Stimulated activated CD4-positive, alpha-beta T cell treated with anti-CD3 and anti-CD28 coated beads, TNF-alpha, amount 100 ng/mL, for 24 hours (primary cell): ENCODE data around the gene PITX2.

ENCODE experiments used
- DNase-seq, 3 experiments: peaks; one replicate each; pipeline ENCODE4 v3.0.0-alpha.2; 2020; ENCODE audit warnings: low read depth in 3 of 3

The PITX2 gene

GRCh38 chr4:110636171-110636679 lies 13.3 kb upstream of the PITX2 start:
- DNase-seq: no peak

- DNase-seq: no peak
Observed at GRCh38 chr4:110635163-110635865, 12.4 kb upstream of the PITX2 start.

- DNase-seq: no peak
Observed at GRCh38 chr4:110634350-110635162, 11.7 kb upstream of the PITX2 start.

GRCh38 chr4:110633358-110634341 lies 10.8 kb upstream of the PITX2 start:
- DNase-seq: no peak

GRCh38 chr4:110632506-110633357 lies 9.9 kb upstream of the PITX2 start:
- no peak for DNase-seq

GRCh38 chr4:110631584-110632505 lies 9.0 kb upstream of the PITX2 start:
- DNase-seq: peak in 1 of 3 experiments; percentile 41

- no peak for DNase-seq
Observed at GRCh38 chr4:110630688-110631402, 8.0 kb upstream of the PITX2 start.

GRCh38 chr4:110629780-110630687 lies 7.2 kb upstream of the PITX2 start:
- DNase-seq: no peak

GRCh38 chr4:110629214-110629754 lies 6.4 kb upstream of the PITX2 start:
- no peak for DNase-seq

- DNase-seq: no peak
Observed at GRCh38 chr4:110628663-110629213, 5.9 kb upstream of the PITX2 start.

- no peak for DNase-seq
Observed at GRCh38 chr4:110627977-110628662, 5.2 kb upstream of the PITX2 start.

GRCh38 chr4:110626532-110627153 lies 3.8 kb upstream of the PITX2 start:
- no peak for DNase-seq

- no peak for DNase-seq
Observed at GRCh38 chr4:110625576-110626257, 2.8 kb upstream of the PITX2 start.

GRCh38 chr4:110624904-110625494 lies 2.1 kb upstream of the PITX2 start:
- DNase-seq: no peak

GRCh38 chr4:110624398-110624780 lies 1.5 kb upstream of the PITX2 start:
- DNase-seq: no peak
